Measurements from ENCODE around the gene ETS2.

Gene ETS2

DNA sequence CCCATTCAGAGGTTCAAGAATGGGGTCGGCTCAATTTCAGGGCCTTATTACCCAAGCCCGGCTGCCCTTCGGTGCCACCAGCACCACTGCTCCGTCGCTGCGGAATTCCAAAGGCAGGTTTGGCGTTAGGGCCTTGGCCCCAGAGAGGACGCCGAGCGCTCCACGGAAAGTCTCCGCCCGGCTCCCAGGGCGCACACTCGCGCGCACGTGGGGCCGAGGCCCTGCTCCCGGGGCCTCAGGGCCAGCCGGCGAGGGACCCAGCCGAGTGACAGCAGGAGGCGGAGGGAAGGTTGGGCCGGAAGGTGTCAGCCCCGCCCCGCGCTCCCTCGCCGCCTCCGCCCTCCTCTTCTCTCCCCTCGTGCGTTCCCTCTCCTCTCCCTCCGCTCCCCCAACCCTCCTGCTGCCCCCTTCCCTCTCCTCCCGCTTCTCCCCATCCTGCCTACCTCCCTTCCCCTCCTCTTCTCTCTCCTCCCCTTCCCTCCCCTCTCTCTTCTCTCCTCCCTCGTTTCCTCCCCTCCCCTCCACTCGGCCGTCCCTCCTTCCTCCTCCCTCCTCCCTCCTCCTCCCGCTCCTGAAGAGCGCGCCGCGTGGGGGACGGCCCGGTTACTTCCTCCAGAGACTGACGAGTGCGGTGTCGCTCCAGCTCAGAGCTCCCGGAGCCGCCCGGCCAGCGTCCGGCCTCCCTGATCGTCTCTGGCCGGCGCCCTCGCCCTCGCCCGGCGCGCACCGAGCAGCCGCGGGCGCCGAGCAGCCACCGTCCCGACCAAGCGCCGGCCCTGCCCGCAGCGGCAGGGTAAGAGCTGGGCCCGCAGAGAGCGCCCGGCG, at the start of gene ETS2:
Gene ETS2, plus strand, starts transcription at position 602 of the 825 bp plus-strand sequence. CDS start 4,106 bp downstream, outside the sequence.
- peak; percentile 75 for ATAC-seq
- TF ChIP-seq SNAI2 (CRISPR knock-in tag; IDR thresholded peaks at IDR 0.05), result no peak
- TF ChIP-seq, protein P1, sequence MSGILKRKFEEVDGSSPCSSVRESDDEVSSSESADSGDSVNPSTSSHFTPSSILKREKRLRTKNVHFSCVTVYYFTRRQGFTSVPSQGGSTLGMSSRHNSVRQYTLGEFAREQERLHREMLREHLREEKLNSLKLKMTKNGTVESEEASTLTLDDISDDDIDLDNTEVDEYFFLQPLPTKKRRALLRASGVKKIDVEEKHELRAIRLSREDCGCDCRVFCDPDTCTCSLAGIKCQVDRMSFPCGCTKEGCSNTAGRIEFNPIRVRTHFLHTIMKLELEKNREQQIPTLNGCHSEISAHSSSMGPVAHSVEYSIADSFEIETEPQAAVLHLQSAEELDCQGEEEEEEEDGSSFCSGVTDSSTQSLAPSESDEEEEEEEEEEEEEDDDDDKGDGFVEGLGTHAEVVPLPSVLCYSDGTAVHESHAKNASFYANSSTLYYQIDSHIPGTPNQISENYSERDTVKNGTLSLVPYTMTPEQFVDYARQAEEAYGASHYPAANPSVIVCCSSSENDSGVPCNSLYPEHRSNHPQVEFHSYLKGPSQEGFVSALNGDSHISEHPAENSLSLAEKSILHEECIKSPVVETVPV (CRISPR knock-in tag; IDR thresholded peaks at IDR 0.05), result no peak
- TF ChIP-seq BACH2 (CRISPR knock-in tag; IDR thresholded peaks at IDR 0.05; ENCODE audit: borderline replicate concordance), result no peak
- no peak for TF ChIP-seq RARB (CRISPR knock-in tag; IDR thresholded peaks at IDR 0.05)
- TF ChIP-seq ZNF8 (CRISPR knock-in tag; IDR thresholded peaks at IDR 0.05), result no peak
- TF ChIP-seq ZFP30 (CRISPR knock-in tag; IDR thresholded peaks at IDR 0.05), result no peak
- TF ChIP-seq, protein P2, sequence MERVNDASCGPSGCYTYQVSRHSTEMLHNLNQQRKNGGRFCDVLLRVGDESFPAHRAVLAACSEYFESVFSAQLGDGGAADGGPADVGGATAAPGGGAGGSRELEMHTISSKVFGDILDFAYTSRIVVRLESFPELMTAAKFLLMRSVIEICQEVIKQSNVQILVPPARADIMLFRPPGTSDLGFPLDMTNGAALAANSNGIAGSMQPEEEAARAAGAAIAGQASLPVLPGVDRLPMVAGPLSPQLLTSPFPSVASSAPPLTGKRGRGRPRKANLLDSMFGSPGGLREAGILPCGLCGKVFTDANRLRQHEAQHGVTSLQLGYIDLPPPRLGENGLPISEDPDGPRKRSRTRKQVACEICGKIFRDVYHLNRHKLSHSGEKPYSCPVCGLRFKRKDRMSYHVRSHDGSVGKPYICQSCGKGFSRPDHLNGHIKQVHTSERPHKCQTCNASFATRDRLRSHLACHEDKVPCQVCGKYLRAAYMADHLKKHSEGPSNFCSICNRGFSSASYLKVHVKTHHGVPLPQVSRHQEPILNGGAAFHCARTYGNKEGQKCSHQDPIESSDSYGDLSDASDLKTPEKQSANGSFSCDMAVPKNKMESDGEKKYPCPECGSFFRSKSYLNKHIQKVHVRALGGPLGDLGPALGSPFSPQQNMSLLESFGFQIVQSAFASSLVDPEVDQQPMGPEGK (CRISPR knock-in tag; IDR thresholded peaks at IDR 0.05; ENCODE audit: borderline replicate concordance), result no peak
- TF ChIP-seq ESRRG (CRISPR knock-in tag; IDR thresholded peaks at IDR 0.05), result no peak
- no peak for TF ChIP-seq ARNTL (CRISPR knock-in tag; IDR thresholded peaks at IDR 0.05; ENCODE audit: borderline replicate concordance, low read depth)
- TF ChIP-seq TOX (CRISPR knock-in tag; IDR thresholded peaks at IDR 0.05; ENCODE audit: borderline replicate concordance), result no peak
- TF ChIP-seq GLIS3 (CRISPR knock-in tag; IDR thresholded peaks at IDR 0.05), result no peak
- no peak for TF ChIP-seq ZNF565 (CRISPR knock-in tag; conservative IDR thresholded peaks at IDR 0.05; ENCODE audit: low read depth)

DNA sequence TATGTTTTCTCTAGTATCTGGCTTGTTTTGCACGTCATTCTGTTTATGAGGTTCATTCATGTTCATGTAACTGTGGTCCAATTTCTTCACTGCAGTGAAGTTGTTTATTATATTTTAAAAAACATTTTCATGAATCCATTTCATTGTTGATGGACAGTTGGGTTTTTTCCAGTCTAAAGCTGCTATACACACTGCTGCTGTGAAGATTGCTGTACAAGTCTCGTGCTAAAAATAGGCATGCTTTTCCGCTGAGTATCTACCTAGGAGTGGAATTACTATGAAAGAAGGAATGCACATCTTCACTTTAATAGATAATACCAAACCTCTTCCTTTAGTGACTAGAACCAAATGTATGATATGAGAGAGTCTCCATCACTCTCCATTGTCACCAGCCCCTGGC, 49.0 kb upstream of the ETS2 start:
- ATAC-seq, result peak; percentile 79
- TF ChIP-seq SNAI2 (CRISPR knock-in tag; IDR thresholded peaks at IDR 0.05), result no peak
- peak; percentile 55; the same call in 1 of the 2 replicates for TF ChIP-seq ISL1 (CRISPR knock-in tag; IDR thresholded peaks at IDR 0.05)

DNA sequence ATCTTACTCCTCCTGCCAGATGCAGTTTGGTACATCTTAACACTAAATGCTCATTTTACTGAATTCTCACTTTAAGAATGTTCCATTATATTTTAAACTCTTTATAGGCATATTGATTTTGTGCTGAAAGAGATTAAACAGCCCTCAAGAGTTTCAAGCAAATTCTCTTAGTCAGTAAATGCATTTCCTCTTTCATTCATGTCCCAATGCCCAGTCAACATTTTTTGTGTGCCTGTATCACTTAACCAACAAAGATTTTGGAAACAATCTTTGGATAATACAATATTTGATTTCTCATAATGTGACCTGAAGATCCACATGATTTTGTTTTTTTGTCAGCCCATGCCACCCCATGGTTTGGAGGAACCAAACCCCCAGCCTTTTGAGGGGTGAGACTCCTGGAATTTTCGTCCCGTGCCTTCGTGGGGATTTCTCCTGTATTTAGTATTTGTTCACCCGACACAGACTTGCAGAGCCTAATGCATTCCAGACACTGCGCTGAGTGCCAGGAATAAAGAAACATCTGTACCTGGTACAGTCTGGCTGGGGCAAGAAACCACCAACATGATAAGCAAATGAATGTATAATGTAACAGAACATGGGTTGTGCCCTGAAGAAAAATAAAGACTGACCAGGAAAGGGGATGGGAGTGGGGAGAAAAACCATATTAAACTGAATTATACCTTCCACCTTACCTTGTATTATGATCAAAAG, 47.1 kb upstream of the ETS2 start:
- TF ChIP-seq TCF4 (CRISPR knock-in tag; IDR thresholded peaks at IDR 0.05; ENCODE audit: borderline replicate concordance), result peak; percentile 54; the same call in 1 of the 2 replicates
- no peak for TF ChIP-seq ZNF8 (CRISPR knock-in tag; IDR thresholded peaks at IDR 0.05)
- TF ChIP-seq, protein P1 (CRISPR knock-in tag; IDR thresholded peaks at IDR 0.05), result no peak
- no peak for TF ChIP-seq SNAI2 (CRISPR knock-in tag; IDR thresholded peaks at IDR 0.05)
- TF ChIP-seq ISL1 (CRISPR knock-in tag; IDR thresholded peaks at IDR 0.05), result 0 out of 2 replicates have a peak, but pooled peaks have one; percentile 12
- TF ChIP-seq PPARA (CRISPR knock-in tag; IDR thresholded peaks at IDR 0.05; ENCODE audit: borderline replicate concordance), result no peak
- no peak for TF ChIP-seq TOX (CRISPR knock-in tag; IDR thresholded peaks at IDR 0.05; ENCODE audit: borderline replicate concordance)

DNA sequence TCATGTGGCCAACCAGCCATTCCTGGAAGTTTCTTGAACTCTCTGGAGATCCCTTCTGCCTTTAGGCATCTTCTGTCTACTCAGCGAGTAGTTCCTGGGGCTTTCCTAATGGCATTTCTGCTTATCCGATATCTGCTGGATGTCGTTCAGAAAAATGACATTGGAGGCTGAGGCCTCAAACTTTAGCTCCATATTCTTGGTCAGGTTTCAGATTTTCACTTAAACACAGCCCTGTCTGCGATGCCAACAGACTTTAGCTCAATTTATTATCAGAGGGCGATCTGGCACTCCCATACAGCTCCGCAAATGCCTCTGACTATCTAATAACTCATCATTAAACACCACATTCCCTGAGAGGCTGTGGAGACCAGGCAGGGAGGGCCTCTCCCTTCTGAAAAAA, 46.3 kb upstream of the ETS2 start:
- peak; percentile 69 for ATAC-seq
- TF ChIP-seq ISL1 (CRISPR knock-in tag; IDR thresholded peaks at IDR 0.05) (peak; percentile 74), SNAI2 (CRISPR knock-in tag; IDR thresholded peaks at IDR 0.05) (no peak)

More for the DNA sequence above, 47.1 kb upstream of the ETS2 start:
- ATAC-seq, result peak; percentile 49

DNA sequence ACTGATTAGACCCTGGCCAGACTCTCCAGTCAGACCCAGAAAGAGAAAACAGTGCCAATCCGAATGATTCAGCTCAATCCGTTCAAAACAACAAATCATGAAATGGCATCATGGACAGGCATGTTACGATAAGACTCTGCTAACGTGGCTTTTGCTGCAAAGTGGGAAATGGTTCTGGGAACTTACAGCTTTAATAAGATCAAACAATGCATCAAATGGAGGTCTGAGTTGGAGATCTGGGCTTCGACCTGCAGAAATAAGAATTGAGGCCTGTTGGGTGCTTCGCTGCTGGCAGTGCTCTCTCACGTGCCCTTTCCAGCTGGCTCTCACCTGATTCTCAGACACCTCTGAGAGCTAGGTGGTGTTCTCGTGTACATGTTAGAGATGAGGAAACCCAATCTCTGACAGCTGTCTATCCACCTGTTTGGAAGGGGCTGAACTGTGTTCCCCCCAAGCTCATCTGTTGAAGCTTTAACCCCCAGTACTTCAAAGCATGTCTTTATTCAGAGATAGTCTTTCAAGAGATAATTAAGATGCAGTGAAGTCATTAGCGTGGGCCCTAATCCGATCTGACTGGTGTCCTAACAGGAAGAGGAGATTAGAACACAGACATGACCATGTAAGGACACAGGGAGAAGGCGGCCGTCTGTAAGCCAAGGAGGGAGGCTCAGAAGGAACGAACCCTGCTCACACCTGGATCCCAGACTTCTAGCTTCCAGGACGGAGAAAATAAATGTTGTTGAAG, 45.5 kb upstream of the ETS2 start:
- peak; percentile 24 for ATAC-seq
- TF ChIP-seq, protein P3, sequence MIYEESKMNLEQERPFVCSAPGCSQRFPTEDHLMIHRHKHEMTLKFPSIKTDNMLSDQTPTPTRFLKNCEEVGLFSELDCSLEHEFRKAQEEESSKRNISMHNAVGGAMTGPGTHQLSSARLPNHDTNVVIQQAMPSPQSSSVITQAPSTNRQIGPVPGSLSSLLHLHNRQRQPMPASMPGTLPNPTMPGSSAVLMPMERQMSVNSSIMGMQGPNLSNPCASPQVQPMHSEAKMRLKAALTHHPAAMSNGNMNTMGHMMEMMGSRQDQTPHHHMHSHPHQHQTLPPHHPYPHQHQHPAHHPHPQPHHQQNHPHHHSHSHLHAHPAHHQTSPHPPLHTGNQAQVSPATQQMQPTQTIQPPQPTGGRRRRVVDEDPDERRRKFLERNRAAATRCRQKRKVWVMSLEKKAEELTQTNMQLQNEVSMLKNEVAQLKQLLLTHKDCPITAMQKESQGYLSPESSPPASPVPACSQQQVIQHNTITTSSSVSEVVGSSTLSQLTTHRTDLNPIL (CRISPR knock-in tag; IDR thresholded peaks at IDR 0.05; ENCODE audit: low read depth), result 0 out of 2 replicates have a peak, but pooled peaks have one; percentile 57
- peak; percentile 70 for TF ChIP-seq ISL1 (CRISPR knock-in tag; IDR thresholded peaks at IDR 0.05)
- TF ChIP-seq PPARA (CRISPR knock-in tag; IDR thresholded peaks at IDR 0.05; ENCODE audit: borderline replicate concordance), result no peak

Measured in SK-N-SH treated with all-trans-retinoic acid at 6 μM for 48 hours (cell line).